ENCODE data around the gene BTBD10.

DNA sequence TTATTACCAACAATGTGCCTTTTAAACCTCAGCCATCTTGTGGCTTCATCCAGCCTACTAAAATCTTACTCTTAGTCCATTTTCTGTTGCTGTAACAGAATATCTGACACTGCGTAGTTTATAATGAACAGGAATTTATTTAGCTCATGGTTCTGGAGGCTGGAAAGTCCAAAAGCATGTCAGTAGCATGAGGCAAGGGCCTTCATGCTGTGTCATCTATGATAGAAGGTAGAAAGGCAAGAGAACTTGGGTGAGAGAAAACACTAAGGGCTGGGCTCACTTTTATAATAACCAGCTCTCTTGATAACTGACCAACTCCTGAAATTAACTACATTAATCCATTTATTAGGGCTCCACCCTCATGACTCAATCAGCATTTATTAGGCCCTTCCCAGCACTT lies 13.5 kb downstream of the BTBD10 start:
- TF ChIP-seq, protein P1, sequence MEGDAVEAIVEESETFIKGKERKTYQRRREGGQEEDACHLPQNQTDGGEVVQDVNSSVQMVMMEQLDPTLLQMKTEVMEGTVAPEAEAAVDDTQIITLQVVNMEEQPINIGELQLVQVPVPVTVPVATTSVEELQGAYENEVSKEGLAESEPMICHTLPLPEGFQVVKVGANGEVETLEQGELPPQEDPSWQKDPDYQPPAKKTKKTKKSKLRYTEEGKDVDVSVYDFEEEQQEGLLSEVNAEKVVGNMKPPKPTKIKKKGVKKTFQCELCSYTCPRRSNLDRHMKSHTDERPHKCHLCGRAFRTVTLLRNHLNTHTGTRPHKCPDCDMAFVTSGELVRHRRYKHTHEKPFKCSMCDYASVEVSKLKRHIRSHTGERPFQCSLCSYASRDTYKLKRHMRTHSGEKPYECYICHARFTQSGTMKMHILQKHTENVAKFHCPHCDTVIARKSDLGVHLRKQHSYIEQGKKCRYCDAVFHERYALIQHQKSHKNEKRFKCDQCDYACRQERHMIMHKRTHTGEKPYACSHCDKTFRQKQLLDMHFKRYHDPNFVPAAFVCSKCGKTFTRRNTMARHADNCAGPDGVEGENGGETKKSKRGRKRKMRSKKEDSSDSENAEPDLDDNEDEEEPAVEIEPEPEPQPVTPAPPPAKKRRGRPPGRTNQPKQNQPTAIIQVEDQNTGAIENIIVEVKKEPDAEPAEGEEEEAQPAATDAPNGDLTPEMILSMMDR (IDR thresholded peaks at IDR 0.05; ENCODE audit: insufficient read depth, low read length, poor library complexity, severe bottlenecking), result no peak
- no peak for TF ChIP-seq EZH2phosphoT487 (conservative IDR thresholded peaks at IDR 0.05; ENCODE audit: low read length)
